Activated B cell treated with CpG ODN at 0.5 μM for 24 hours (primary cell): ENCODE data around the gene IL33. TPM values are rescaled to one million over a fixed set of nuclear protein-coding genes. Genes with fewer than 3 reads are reported as not detected.

Experiments
- ATAC-seq: fragments of 200-7000 bp; cut with Tn5 transposase; one replicate; pipeline ENCODE4 v1.10.0; 2021; ENCODE audit warnings: low read depth, mild to moderate bottlenecking, moderate library complexity
- CTCF ChIA-PET: fragments of 350-600 bp; sonication (Branson Sonifier 250); formaldehyde crosslinking; loops from one replicate; lab custom pipeline; 2021; ENCODE audit warnings: antibody characterized with exemption; lab: Charles Lee
- POLR2A ChIA-PET: fragments of 350-600 bp; sonication (Branson Sonifier 250); formaldehyde crosslinking; loops from one replicate; lab custom pipeline; 2021; ENCODE audit warnings: antibody characterized with exemption; lab: Charles Lee
- DNase-seq: peaks from one replicate; pipeline ENCODE4 v3.0.0; 2022
- H3K27ac Mint-ChIP-seq: one replicate; pipeline ENCODE4 v1.8.0; 2020; ENCODE audit warnings: mixed read lengths
- H3K27me3 Mint-ChIP-seq: one replicate; pipeline ENCODE4 v1.8.0; 2021; ENCODE audit warnings: mixed read lengths
- H3K36me3 Mint-ChIP-seq: one replicate; pipeline ENCODE4 v1.8.0; 2021; ENCODE audit warnings: low read depth, mixed read lengths
- H3K4me1 Mint-ChIP-seq: one replicate; pipeline ENCODE4 v1.8.0; 2021; ENCODE audit warnings: mixed read lengths
- H3K4me3 Mint-ChIP-seq: one replicate; pipeline ENCODE4 v1.8.0; 2020; ENCODE audit warnings: mild to moderate bottlenecking, mixed read lengths
- H3K9me3 Mint-ChIP-seq: one replicate; pipeline ENCODE4 v1.8.0; 2020; ENCODE audit warnings: mixed read lengths
- intact Hi-C: fragments of 100-400 bp; cut with micrococcal nuclease; formaldehyde crosslinking; loops from one replicate; pipeline ENCODE4 v1.15.1; 2024
- total RNA-seq: library from RNA; stranded (reverse); gene quantifications from 2 replicates; pipeline ENCODE4 v1.2.3, GENCODE V29; 2022
- TF ChIP-seq, protein P1 (sequence below): fragments of 200-600 bp; IDR thresholded peaks from one replicate; pipeline ENCODE4 v1.8.0; 2022; ENCODE audit warnings: antibody characterized with exemption, mild to moderate bottlenecking

IL33 gene
- total RNA-seq, 1 donor from 2014 or later: not detected

- TF ChIP-seq, protein P1, sequence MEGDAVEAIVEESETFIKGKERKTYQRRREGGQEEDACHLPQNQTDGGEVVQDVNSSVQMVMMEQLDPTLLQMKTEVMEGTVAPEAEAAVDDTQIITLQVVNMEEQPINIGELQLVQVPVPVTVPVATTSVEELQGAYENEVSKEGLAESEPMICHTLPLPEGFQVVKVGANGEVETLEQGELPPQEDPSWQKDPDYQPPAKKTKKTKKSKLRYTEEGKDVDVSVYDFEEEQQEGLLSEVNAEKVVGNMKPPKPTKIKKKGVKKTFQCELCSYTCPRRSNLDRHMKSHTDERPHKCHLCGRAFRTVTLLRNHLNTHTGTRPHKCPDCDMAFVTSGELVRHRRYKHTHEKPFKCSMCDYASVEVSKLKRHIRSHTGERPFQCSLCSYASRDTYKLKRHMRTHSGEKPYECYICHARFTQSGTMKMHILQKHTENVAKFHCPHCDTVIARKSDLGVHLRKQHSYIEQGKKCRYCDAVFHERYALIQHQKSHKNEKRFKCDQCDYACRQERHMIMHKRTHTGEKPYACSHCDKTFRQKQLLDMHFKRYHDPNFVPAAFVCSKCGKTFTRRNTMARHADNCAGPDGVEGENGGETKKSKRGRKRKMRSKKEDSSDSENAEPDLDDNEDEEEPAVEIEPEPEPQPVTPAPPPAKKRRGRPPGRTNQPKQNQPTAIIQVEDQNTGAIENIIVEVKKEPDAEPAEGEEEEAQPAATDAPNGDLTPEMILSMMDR: no peak
- H3K9me3 Mint-ChIP-seq: peaks cover 6% of the 10 kb centered on the region
- ChIA-PET CTCF (no interaction called here), POLR2A (no interaction called here)
- H3K27ac Mint-ChIP-seq: no peak overlapping the region
- H3K36me3 Mint-ChIP-seq: no peaks in the 10 kb centered on the region
- H3K4me1 Mint-ChIP-seq: no peaks in the 10 kb centered on the region
- no peak overlapping the region for H3K4me3 Mint-ChIP-seq
- intact Hi-C loops: no loop called here
- ATAC-seq (no peak), DNase-seq (no peak)
- peaks cover 10% of the 10 kb centered on the region for H3K27me3 Mint-ChIP-seq
Measured at GRCh38 chr9:6243746-6244145, 28.1 kb downstream of the IL33 start.

GRCh38 chr9:6247266-6247665, 31.7 kb downstream of the IL33 start:
- intact Hi-C loops: no loop called here
- Mint-ChIP-seq H3K9me3 (no peaks in the 10 kb centered on the region), H3K4me3 (no peak overlapping the region), H3K27me3 (peaks cover 13% of the 10 kb centered on the region), H3K36me3 (no peaks in the 10 kb centered on the region), H3K27ac (no peak overlapping the region), H3K4me1 (no peaks in the 10 kb centered on the region)
- DNase-seq (no peak), ATAC-seq (no peak)
- TF ChIP-seq, protein P1: no peak
- POLR2A ChIA-PET: no interaction called here
- CTCF ChIA-PET: no interaction called here

DNA sequence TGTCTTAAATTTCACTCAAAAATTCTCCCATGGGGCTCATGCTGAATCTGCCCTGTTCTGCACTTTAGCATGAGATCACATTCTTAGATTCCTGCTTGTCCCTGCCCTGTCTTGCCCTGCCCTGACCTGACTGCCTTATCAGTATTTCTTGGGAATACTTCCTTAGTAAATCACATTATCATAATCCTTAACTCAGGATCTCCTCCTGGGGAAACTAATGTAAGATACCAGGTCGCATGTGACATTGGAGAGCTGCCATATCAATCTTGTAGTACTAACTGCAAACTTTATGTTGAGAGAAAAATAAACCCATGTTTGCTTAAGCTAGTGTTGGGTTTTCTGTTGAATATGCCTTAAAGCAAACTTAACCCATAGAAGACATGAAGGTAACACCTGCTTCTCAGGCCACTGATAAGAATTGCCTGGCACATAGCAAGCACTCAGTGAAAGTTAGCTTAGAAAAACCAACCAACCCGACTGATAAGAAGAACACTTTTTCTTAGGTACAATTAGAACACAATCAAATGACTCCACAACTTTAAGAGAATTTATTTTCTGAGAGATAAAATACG, 53.3 kb downstream of the IL33 start:
- no peak for ATAC-seq
- CTCF ChIA-PET: no interaction called here
- Mint-ChIP-seq H3K36me3 (no peaks in the 10 kb centered on the region), H3K27me3 (peaks cover 18% of the 10 kb centered on the region), H3K27ac (no peak overlapping the region), H3K9me3 (peaks cover 7% of the 10 kb centered on the region), H3K4me3 (no peak overlapping the region), H3K4me1 (no peaks in the 10 kb centered on the region)
- intact Hi-C loops: no loop called here
- DNase-seq: no peak
- POLR2A ChIA-PET: no interaction called here
- TF ChIP-seq, protein P1: no peak

DNA sequence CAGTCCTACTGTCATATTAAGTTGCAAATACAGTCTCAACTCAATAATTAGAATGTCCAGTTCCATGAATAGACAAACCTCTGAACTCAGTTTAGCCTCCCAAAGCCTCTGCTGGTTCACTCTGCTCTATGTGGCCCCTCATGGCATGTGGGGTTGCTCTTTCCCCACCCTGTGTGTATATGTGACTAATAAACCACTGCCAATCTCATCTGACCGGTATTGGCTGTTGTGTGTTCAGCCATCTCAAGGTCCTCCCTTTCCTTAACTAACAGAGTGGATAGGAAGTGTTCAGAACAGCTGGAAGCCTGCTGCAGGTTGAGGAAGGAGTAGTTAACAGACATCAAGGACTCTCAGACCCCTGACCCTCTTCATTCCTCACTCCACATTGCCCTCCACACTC, 55.3 kb downstream of the IL33 start:
- Mint-ChIP-seq H3K27me3 (peaks cover 18% of the 10 kb centered on the region), H3K36me3 (no peaks in the 10 kb centered on the region), H3K4me3 (no peak overlapping the region), H3K4me1 (no peaks in the 10 kb centered on the region), H3K27ac (no peak overlapping the region), H3K9me3 (no peaks in the 10 kb centered on the region)
- intact Hi-C loops: no loop called here
- TF ChIP-seq, protein P1: no peak
- POLR2A ChIA-PET: no interaction called here
- ATAC-seq (no peak), DNase-seq (no peak)
- CTCF ChIA-PET: no interaction called here

DNA sequence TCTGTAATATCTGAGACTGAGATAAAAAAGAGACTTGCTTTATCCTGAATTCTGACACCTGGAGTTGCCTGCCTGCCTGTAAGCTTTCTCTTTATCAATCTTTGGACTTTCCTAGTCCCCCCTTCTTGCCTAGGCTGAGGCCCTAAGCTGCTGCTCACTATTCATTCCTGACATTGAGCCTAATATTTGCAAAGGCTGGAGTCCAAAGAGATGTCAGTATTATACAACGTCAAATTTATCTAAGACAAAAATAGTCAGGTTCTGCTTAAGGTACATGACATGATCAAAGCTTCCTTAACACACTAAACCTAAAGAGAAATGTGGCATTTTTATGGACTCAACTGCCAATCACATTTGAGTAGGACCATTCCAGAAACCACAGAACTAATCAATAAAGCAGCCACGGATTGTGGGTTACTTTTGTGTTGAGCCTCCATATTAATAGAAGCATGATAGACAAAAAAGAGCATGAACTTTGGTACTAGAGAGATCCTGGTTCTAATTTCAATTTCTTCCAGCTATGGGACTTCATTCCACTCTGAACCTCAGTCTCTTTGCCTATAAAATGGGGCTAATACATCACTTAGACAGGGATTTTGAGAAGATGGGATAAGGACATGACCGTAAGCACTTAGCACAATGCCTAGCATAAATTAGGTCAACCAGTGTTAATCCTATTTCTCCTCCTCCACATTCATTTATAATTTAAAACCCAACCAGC, 56.1 kb downstream of the IL33 start:
- TF ChIP-seq, protein P1: no peak
- Mint-ChIP-seq H3K4me3 (no peak overlapping the region), H3K36me3 (no peaks in the 10 kb centered on the region), H3K9me3 (no peaks in the 10 kb centered on the region), H3K27ac (no peak overlapping the region), H3K27me3 (peaks cover 18% of the 10 kb centered on the region), H3K4me1 (no peaks in the 10 kb centered on the region)
- ChIA-PET CTCF (no interaction called here), POLR2A (no interaction called here)
- intact Hi-C loops: no loop called here
- no peak for ATAC-seq
- DNase-seq: no peak
